DND-41 (cell line): Measurements from ENCODE around the gene PTGER1.
"Not testable (repeated sequence)": the region's sequence is repeated elsewhere in the genome, so short reads cannot be mapped to it uniquely, and the experiment has no call there.

Experiments
- ATAC-seq: fragments of 200-7000 bp; cut with Tn5 transposase; 3 replicates; pipeline ENCODE4 v1.9.1; 2021; ENCODE audit warnings: low read depth; ENCODE audit not compliant: insufficient read depth
- DNase-seq: peaks from one replicate; pipeline ENCODE4 v3.0.0-alpha.2; 2020
- H2AFZ ChIP-seq: 2 replicates; pipeline ENCODE4 v1.6.0; 2012; ENCODE audit warnings: low read depth, low read length
- H3K27ac ChIP-seq: 2 replicates; pipeline ENCODE4 v1.5.1; 2012; ENCODE audit warnings: low read length, inconsistent platforms
- H3K27me3 ChIP-seq: fragments of 200-600 bp; sonication (generic); 2 replicates; pipeline ENCODE4 v1.6.0; 2012; ENCODE audit warnings: low read length, mild to moderate bottlenecking, inconsistent platforms; ENCODE audit not compliant: insufficient read depth, poor library complexity
- H3K36me3 ChIP-seq: 2 replicates; pipeline ENCODE4 v1.5.1; 2012; ENCODE audit warnings: low read length, inconsistent platforms; ENCODE audit not compliant: insufficient read depth
- H3K4me1 ChIP-seq: 2 replicates; pipeline ENCODE4 v1.5.1; 2012; ENCODE audit warnings: mild to moderate bottlenecking, low read length; ENCODE audit not compliant: insufficient read depth
- H3K4me2 ChIP-seq: 2 replicates; pipeline ENCODE4 v1.6.0; 2012; ENCODE audit warnings: mild to moderate bottlenecking, moderate library complexity, low read length, inconsistent platforms; ENCODE audit not compliant: insufficient read depth
- H3K4me3 ChIP-seq, 2 experiments: fragments of 200-600 bp in 1 of 2; shearing (Covaris generic) in 1 of 2; 2 replicates each; pipeline ENCODE4 v1.5.1; 2012 to 2016; ENCODE audit warnings: inconsistent platforms in 2 of 2, low read length in 2 of 2, mild to moderate bottlenecking in 2 of 2, low read depth in 1 of 2, moderate library complexity in 1 of 2
- H3K79me2 ChIP-seq: 2 replicates; pipeline ENCODE4 v1.6.0; 2012; ENCODE audit warnings: low read length, inconsistent platforms; ENCODE audit not compliant: insufficient read depth
- H3K9ac ChIP-seq: 2 replicates; pipeline ENCODE4 v1.6.0; 2012; ENCODE audit warnings: low read depth, mild to moderate bottlenecking, inconsistent platforms, low read length, moderate library complexity
- H3K9me3 ChIP-seq: 2 replicates; pipeline ENCODE4 v1.5.1; 2012; ENCODE audit warnings: low read length, moderate library complexity, mild to moderate bottlenecking, inconsistent platforms; ENCODE audit not compliant: insufficient read depth, severe bottlenecking
- H4K20me1 ChIP-seq: 2 replicates; pipeline ENCODE4 v1.6.0; 2012; ENCODE audit warnings: low read length; ENCODE audit not compliant: insufficient read depth
- EZH2 ChIP-seq: IDR thresholded peaks from 3 replicates; pipeline ENCODE4 v1.6.1; 2012; ENCODE audit warnings: borderline replicate concordance, low read depth, mild to moderate bottlenecking, moderate library complexity, low read length, inconsistent platforms; ENCODE audit not compliant: severe bottlenecking
- TF ChIP-seq, protein P1 (sequence below): IDR thresholded peaks from 2 replicates; pipeline ENCODE4 v1.5.1; 2012; ENCODE audit warnings: borderline replicate concordance, low read length, moderate library complexity, mild to moderate bottlenecking; ENCODE audit not compliant: poor library complexity, severe bottlenecking; ENCODE audit errors: extremely low read depth

PTGER1 gene

DNA sequence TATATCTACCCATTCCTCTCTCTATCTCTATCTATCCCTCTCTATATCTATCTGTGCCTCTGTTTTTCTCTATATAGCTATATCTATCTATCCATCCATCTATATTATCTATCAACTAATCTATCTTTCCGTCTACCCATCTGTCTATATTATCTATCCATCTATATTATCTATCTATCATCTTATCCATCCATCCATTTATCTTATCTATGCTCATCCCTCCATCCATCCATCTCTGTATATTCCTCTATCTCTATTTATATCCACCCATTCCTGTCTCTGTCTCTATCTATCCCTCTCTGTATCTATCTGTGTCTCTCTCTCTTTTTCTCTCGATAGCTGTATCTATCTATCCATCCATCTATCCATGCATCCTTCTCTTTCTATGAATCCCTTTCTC is 14.2 kb downstream of the PTGER1 start:
- Histone ChIP-seq H3K36me3 (peaks cover 82% of the 10 kb centered on the region), H3K27me3 (no peaks in the 10 kb centered on the region)

DNA sequence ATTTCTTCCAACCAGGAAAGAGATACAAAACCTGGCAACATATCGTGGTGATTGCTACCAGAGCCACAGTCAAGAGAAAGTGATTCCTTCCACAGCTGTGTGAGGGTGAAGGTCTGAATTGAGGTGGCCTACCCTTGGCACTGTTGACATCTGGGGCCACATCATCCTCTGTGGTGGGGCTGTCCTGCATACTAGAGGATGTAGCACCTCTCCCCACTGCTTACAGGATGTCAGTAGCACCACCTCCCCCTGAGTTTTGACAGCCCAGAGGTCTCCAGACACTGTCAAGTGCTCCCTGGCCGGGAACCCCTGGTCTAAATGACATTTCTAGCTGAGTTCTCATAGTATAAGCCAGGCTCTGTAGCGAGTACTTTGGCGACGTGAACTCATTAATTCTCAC is 15.5 kb downstream of the PTGER1 start:
- H3K4me2 ChIP-seq = no peak overlapping the region
- no peaks in the 10 kb centered on the region for H3K27me3 ChIP-seq
- DNase-seq (no peak), ATAC-seq (peak; percentile 44; the same call in 2 of the 3 replicates)
- no peak overlapping the region for H3K4me3 ChIP-seq
- no peaks in the 10 kb centered on the region for H4K20me1 ChIP-seq
- TF ChIP-seq EZH2 = no peak
- TF ChIP-seq, protein P1, sequence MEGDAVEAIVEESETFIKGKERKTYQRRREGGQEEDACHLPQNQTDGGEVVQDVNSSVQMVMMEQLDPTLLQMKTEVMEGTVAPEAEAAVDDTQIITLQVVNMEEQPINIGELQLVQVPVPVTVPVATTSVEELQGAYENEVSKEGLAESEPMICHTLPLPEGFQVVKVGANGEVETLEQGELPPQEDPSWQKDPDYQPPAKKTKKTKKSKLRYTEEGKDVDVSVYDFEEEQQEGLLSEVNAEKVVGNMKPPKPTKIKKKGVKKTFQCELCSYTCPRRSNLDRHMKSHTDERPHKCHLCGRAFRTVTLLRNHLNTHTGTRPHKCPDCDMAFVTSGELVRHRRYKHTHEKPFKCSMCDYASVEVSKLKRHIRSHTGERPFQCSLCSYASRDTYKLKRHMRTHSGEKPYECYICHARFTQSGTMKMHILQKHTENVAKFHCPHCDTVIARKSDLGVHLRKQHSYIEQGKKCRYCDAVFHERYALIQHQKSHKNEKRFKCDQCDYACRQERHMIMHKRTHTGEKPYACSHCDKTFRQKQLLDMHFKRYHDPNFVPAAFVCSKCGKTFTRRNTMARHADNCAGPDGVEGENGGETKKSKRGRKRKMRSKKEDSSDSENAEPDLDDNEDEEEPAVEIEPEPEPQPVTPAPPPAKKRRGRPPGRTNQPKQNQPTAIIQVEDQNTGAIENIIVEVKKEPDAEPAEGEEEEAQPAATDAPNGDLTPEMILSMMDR = no peak
- H3K9me3 ChIP-seq = no peaks in the 10 kb centered on the region
- no peak overlapping the region for H3K27ac ChIP-seq
- no peak overlapping the region for H3K9ac ChIP-seq
- H3K79me2 ChIP-seq = no peaks in the 10 kb centered on the region
- H3K36me3 ChIP-seq = peaks cover 76% of the 10 kb centered on the region
- no peak overlapping the region for H2AFZ ChIP-seq
- no peaks in the 10 kb centered on the region for H3K4me1 ChIP-seq

More for the DNA sequence above, 14.2 kb downstream of the PTGER1 start:
- H4K20me1 ChIP-seq = no peaks in the 10 kb centered on the region
- no peak for TF ChIP-seq EZH2
- TF ChIP-seq, protein P1 = no peak
- no peak overlapping the region for H3K9ac ChIP-seq
- no peak for DNase-seq
- H3K4me2 ChIP-seq = no peak overlapping the region
- no peak overlapping the region for H3K4me3 ChIP-seq
- H3K27ac ChIP-seq = no peak overlapping the region
- ATAC-seq = no peak
- H3K4me1 ChIP-seq = no peaks in the 10 kb centered on the region
- no peaks in the 10 kb centered on the region for H3K9me3 ChIP-seq
- H2AFZ ChIP-seq = no peak overlapping the region
- H3K79me2 ChIP-seq = no peaks in the 10 kb centered on the region

DNA sequence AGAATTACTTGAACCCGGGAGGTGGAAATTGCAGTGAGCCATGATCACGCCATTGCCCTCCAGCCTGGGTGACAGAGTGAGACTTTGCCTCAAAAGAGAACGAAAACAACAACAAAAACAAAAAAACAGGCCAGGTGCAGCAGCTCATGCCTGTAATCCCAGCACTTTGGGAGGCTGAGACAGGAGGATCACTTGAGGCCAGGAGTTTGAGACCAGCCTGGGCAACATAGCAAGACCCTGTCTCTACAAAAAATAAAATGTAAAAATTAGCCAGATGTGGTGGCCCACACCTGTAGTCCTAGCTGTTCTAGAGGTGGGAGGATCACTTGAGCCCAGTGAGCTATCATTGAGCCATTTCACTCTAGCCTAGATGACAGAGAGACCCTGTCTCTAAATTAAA is 22.9 kb downstream of the PTGER1 start:
- Histone ChIP-seq H4K20me1 (peaks cover 28% of the 10 kb centered on the region), H3K36me3 (peaks cover 77% of the 10 kb centered on the region)
- DNase-seq, H3K4me3 ChIP-seq, H3K27ac ChIP-seq, H3K79me2 ChIP-seq, H3K4me1 ChIP-seq, H3K4me2 ChIP-seq, ATAC-seq, H3K27me3 ChIP-seq, H3K9me3 ChIP-seq, H3K9ac ChIP-seq, H2AFZ ChIP-seq: not testable (repeated sequence)

DNA sequence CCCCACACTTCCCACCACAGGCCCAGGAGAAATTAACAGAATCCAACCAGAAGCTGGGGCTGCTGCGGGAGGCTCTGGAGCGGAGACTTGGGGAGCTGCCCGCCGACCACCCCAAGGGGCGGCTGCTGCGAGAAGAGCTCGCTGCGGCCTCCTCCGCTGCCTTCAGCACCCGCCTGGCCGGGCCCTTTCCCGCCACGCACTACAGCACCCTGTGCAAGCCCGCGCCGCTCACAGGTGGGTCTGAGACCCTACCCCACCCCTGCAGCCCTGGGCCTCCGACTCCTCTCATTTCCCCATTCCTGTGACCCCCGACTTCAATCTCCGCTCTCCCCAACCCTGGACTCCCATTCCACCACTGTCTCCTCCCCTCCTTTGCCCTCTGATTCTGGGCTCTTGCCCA is 24.3 kb downstream of the PTGER1 start:
- Histone ChIP-seq H2AFZ (no peak overlapping the region), H3K9ac (no peak overlapping the region), H3K4me3 (no peak overlapping the region), H3K27me3 (no peaks in the 10 kb centered on the region), H4K20me1 (peaks cover 28% of the 10 kb centered on the region), H3K79me2 (no peaks in the 10 kb centered on the region), H3K4me2 (no peak overlapping the region), H3K36me3 (peaks cover 83% of the 10 kb centered on the region), H3K9me3 (no peaks in the 10 kb centered on the region), H3K27ac (no peak overlapping the region), H3K4me1 (no peaks in the 10 kb centered on the region)
- TF ChIP-seq, protein P1 = no peak
- no peak for TF ChIP-seq EZH2
- DNase-seq = no peak
- 0 out of 3 replicates have a peak, but pooled peaks have one; percentile 4 for ATAC-seq
